Measurements from ENCODE around the gene TMEM267. TPM values are rescaled to one million over a fixed set of nuclear protein-coding genes. Genes with fewer than 3 reads are reported as not detected.
A peak's percentile ranks its signal among the peaks of the same experiment; 100 is the strongest.
"Not testable (repeated sequence)": the region's sequence is repeated elsewhere in the genome, so short reads cannot be mapped to it uniquely, and the experiment has no call there.

TMEM267 gene
- total and polyA plus RNA-seq, 4 donors: 7.4 to 16.5 (median 12.2) TPM

- no peaks in the 10 kb centered on the region for H3K36me3 ChIP-seq (ENCODE audit: control insufficient read depth in 4 of 4, insufficient read depth in 4 of 4, low read length in 4 of 4)
- no peaks in the 10 kb centered on the region for H3K9me3 ChIP-seq (ENCODE audit: control insufficient read depth in 4 of 4, insufficient read depth in 3 of 4, low read length in 3 of 4)
- peaks cover 0 to 2% (median 0%) of the 10 kb centered on the region in 3 donors for H3K27me3 ChIP-seq (ENCODE audit: control insufficient read depth in 3 of 3, insufficient read depth in 3 of 3, low read length in 2 of 3)
- peaks cover 0 to 8% (median 2%) of the 10 kb centered on the region in 5 donors for H3K4me1 ChIP-seq (ENCODE audit: control insufficient read depth in 5 of 5, insufficient read depth in 5 of 5, low read length in 5 of 5)
- 81 to 92% methylated on average over 4 of the region's 4 CpGs for WGBS, 2 donors
- no peak for ATAC-seq (ENCODE audit: insufficient read depth, low FRiP score)
- no peak for DNase-seq
- no peak for TF ChIP-seq CTCF (IDR thresholded peaks at IDR 0.05; ENCODE audit: control extremely low read depth, extremely low read depth)
- H3K27ac ChIP-seq (ENCODE audit: low read depth in 1 of 2, low read length in 1 of 2): no peak overlapping the region
- no peak overlapping the region for H3K9ac ChIP-seq (ENCODE audit: insufficient read depth in 1 of 2, low read length in 2 of 2)
- no peak overlapping the region for H3K4me3 ChIP-seq
These were observed 56.4 kb downstream of the TMEM267 start for GRCh38 chr5:43427306-43427705.

- DNase-seq (no peak), ATAC-seq (ENCODE audit: insufficient read depth, low FRiP score) (no peak)
- Histone ChIP-seq H3K9ac (ENCODE audit: insufficient read depth in 1 of 2, low read length in 2 of 2) (no peak overlapping the region), H3K36me3 (ENCODE audit: control insufficient read depth in 4 of 4, insufficient read depth in 4 of 4, low read length in 4 of 4) (no peaks in the 10 kb centered on the region), H3K27me3 (ENCODE audit: control insufficient read depth in 3 of 3, insufficient read depth in 3 of 3, low read length in 2 of 3) (peaks cover 0 to 2% (median 0%) of the 10 kb centered on the region in 3 donors), H3K27ac (ENCODE audit: low read depth in 1 of 2, low read length in 1 of 2) (no peak overlapping the region), H3K9me3 (ENCODE audit: control insufficient read depth in 4 of 4, insufficient read depth in 3 of 4, low read length in 3 of 4) (no peaks in the 10 kb centered on the region), H3K4me3 (no peak overlapping the region), H3K4me1 (ENCODE audit: control insufficient read depth in 5 of 5, insufficient read depth in 5 of 5, low read length in 5 of 5) (peaks cover 0 to 6% (median 3%) of the 10 kb centered on the region in 5 donors)
- no peak for TF ChIP-seq CTCF (IDR thresholded peaks at IDR 0.05; ENCODE audit: control extremely low read depth, extremely low read depth)
- 70 to 76% methylated on average over 2 of the region's 2 CpGs for WGBS, 2 donors
These were observed 57.7 kb downstream of the TMEM267 start for GRCh38 chr5:43425983-43426382.

- not testable (repeated sequence) for H3K4me1 ChIP-seq (ENCODE audit: control insufficient read depth in 5 of 5, insufficient read depth in 5 of 5, low read length in 5 of 5); DNase-seq; H3K27ac ChIP-seq (ENCODE audit: low read depth in 1 of 2, low read length in 1 of 2); H3K27me3 ChIP-seq (ENCODE audit: control insufficient read depth in 3 of 3, insufficient read depth in 3 of 3, low read length in 2 of 3); H3K9ac ChIP-seq (ENCODE audit: insufficient read depth in 1 of 2, low read length in 2 of 2); ATAC-seq (ENCODE audit: insufficient read depth, low FRiP score); H3K9me3 ChIP-seq (ENCODE audit: control insufficient read depth in 4 of 4, insufficient read depth in 3 of 4, low read length in 3 of 4); H3K36me3 ChIP-seq (ENCODE audit: control insufficient read depth in 4 of 4, insufficient read depth in 4 of 4, low read length in 4 of 4); H3K4me3 ChIP-seq
- 85 to 88% methylated on average over 6 of the region's 6 CpGs for WGBS, 2 donors
These were observed 60.6 kb downstream of the TMEM267 start for GRCh38 chr5:43423086-43423485.

GRCh38 chr5:43422143-43422542 is 61.5 kb downstream of the TMEM267 start:
- no peak overlapping the region for H3K9ac ChIP-seq (ENCODE audit: insufficient read depth in 1 of 2, low read length in 2 of 2)
- TF ChIP-seq CTCF (IDR thresholded peaks at IDR 0.05; ENCODE audit: control extremely low read depth, extremely low read depth): no peak
- no peak overlapping the region for H3K4me3 ChIP-seq
- no peak overlapping the region for H3K27ac ChIP-seq (ENCODE audit: low read depth in 1 of 2, low read length in 1 of 2)
- ATAC-seq (ENCODE audit: insufficient read depth, low FRiP score): no peak
- 45 to 70% methylated on average over 2 of the region's 2 CpGs for WGBS, 2 donors
- H3K4me1 ChIP-seq (ENCODE audit: control insufficient read depth in 5 of 5, insufficient read depth in 5 of 5, low read length in 5 of 5): peaks cover 0 to 2% (median 0%) of the 10 kb centered on the region in 5 donors
- no peaks in the 10 kb centered on the region for H3K9me3 ChIP-seq (ENCODE audit: control insufficient read depth in 4 of 4, insufficient read depth in 3 of 4, low read length in 3 of 4)
- peaks cover 0 to 1% (median 0%) of the 10 kb centered on the region in 3 donors for H3K27me3 ChIP-seq (ENCODE audit: control insufficient read depth in 3 of 3, insufficient read depth in 3 of 3, low read length in 2 of 3)
- H3K36me3 ChIP-seq (ENCODE audit: control insufficient read depth in 4 of 4, insufficient read depth in 4 of 4, low read length in 4 of 4): no peaks in the 10 kb centered on the region
- peak in 1 of 3 donors; percentile 14 for DNase-seq

Measured in lung (tissue), 12 donors.